Stomach (tissue), 9 donors: ENCODE data around the gene HTRA3. TPM values are rescaled to one million over a fixed set of nuclear protein-coding genes. Genes with fewer than 3 reads are reported as not detected.

Experiments used
- DNase-seq, 2 donors: peaks; one replicate each; pipeline versions ENCODE4 v3.0.0 to v3.0.0-alpha.2; 2013 to 2019
- H3K27ac ChIP-seq, 5 donors: fragments of 200-600 bp in 4 of 5; sonication (generic) in 4 of 5; one replicate each; pipeline ENCODE4 v1.5.1; 2013 to 2019; ENCODE audit warnings: mild to moderate bottlenecking in 1 of 5, moderate library complexity in 1 of 5
- H3K27me3 ChIP-seq, 3 donors: fragments of 200-600 bp; sonication (generic); one replicate each; pipeline ENCODE4 v1.5.1; 2017 to 2019; ENCODE audit warnings: mixed run types in 1 of 3
- H3K36me3 ChIP-seq, 4 donors: fragments of 200-600 bp; sonication (generic); 1 replicate in 3 of 4; 2 replicates in 1 of 4; pipeline ENCODE4 v1.5.1; 2016 to 2019
- H3K4me1 ChIP-seq, 4 donors: fragments of 200-600 bp; sonication (generic); one replicate each; pipeline ENCODE4 v1.5.1; 2016 to 2019
- H3K4me3 ChIP-seq, 4 donors: fragments of 200-600 bp; sonication (generic) in 3 of 4; one replicate each; pipeline ENCODE4 v1.5.1; 2016 to 2019; ENCODE audit warnings: mild to moderate bottlenecking in 1 of 4
- H3K9me3 ChIP-seq, 4 donors: fragments of 200-600 bp; sonication (generic); one replicate each; pipeline ENCODE4 v1.5.1; 2016 to 2019
- CTCF ChIP-seq, 7 experiments: fragments of 450-650 bp in 4 of 7; fragments of 200-600 bp in 3 of 7; sonication (generic) in 3 of 7; IDR thresholded peaks; one replicate each; pipeline ENCODE4 v1.5.1; 2016 to 2019; ENCODE audit warnings: antibody characterized with exemption in 7 of 7, control low read depth in 2 of 7, mild to moderate bottlenecking in 1 of 7
- EP300 ChIP-seq: sonication (generic); formaldehyde crosslinking; IDR thresholded peaks from one replicate; pipeline ENCODE4 v1.6.1; 2017; ENCODE audit warnings: antibody characterized with exemption
- POLR2A ChIP-seq, 4 donors: fragments of 450-650 bp; IDR thresholded peaks; one replicate each; pipeline ENCODE4 v1.6.1; 2016; ENCODE audit warnings: antibody characterized with exemption in 4 of 4, control low read depth in 2 of 4, mild to moderate bottlenecking in 1 of 4, moderate library complexity in 1 of 4
- POLR2AphosphoS5 ChIP-seq, 3 donors: sonication (generic); formaldehyde crosslinking; IDR thresholded peaks; one replicate each; pipeline ENCODE4 v1.6.1; 2016; ENCODE audit warnings: antibody characterized with exemption in 3 of 3
- WGBS, 5 donors: extraction: QIAGEN DNeasy Blood & Tissue Kit in 3 of 5; methylation state at CpG; one replicate each; pipeline versions ENCODE4 v1.1.5 to v1.1.7; 2013 to 2018; 5-methylcytosine and 5-hydroxymethylcytosine counted together
- intact Hi-C: fragments of 100-400 bp; cut with DNase I; formaldehyde crosslinking; loops from one replicate; pipeline ENCODE4 v1.15.1; 2023; ENCODE audit warnings: low total_unique reads
- polyA plus RNA-seq, 3 donors: library from polyadenylated mRNA; stranded (reverse); fragments of 200-250 nt; gene quantifications; one replicate each; pipeline ENCODE4 v1.2.3, GENCODE V29; 2013
- total RNA-seq, 5 donors: library from RNA; depleted of rRNA; stranded (reverse); fragments of >200 nt; gene quantifications; one replicate each; pipeline versions ENCODE4 v1.1.0 to v1.2.3, GENCODE V29; 2014 to 2016
- donor health status: healthy with polysubstance abuse.
- donor health status: Bipolar disorder and iron deficiency.
- donor health status: healthy.

HTRA3 gene
- total and polyA plus RNA-seq, 8 donors, result 6.6 to 26.8 (median 15.9) TPM

GRCh38 chr4:8247047-8247930 lies 22.3 kb upstream of the HTRA3 start:
- TF ChIP-seq CTCF (IDR thresholded peaks at IDR 0.05) (no peak), EP300 (no peak), POLR2A (IDR thresholded peaks at IDR 0.05) (no peak), POLR2AphosphoS5 (IDR thresholded peaks at IDR 0.05) (peak in 2 of 3 donors; percentile 37 to 51)
- H3K4me1 ChIP-seq, result peaks cover 5 to 30% (median 17%) of the 10 kb centered on the region in 4 donors
- no peaks in the 10 kb centered on the region for H3K36me3 ChIP-seq
- H3K9me3 ChIP-seq, result no peaks in the 10 kb centered on the region
- peak; percentile 70 to 83 for DNase-seq
- 44 to 56% (median 49%) methylated on average over 24 to 31 of the region's 31 CpGs for WGBS, 5 donors
- no peaks in the 10 kb centered on the region for H3K27me3 ChIP-seq
- no peak overlapping the region for H3K4me3 ChIP-seq
- intact Hi-C loops, result no loop called here
- peak overlapping the region; percentile 53 to 76 (median 60) for H3K27ac ChIP-seq

- no peaks in the 10 kb centered on the region for H3K27me3 ChIP-seq
- no peaks in the 10 kb centered on the region for H3K36me3 ChIP-seq
- peaks cover 0 to 22% (median 13%) of the 10 kb centered on the region in 4 donors for H3K4me1 ChIP-seq
- H3K27ac ChIP-seq, result peak overlapping the region; percentile 0 to 76 (median 60)
- intact Hi-C loops, result no loop called here
- no peak overlapping the region for H3K4me3 ChIP-seq
- TF ChIP-seq EP300, result no peak
- TF ChIP-seq POLR2AphosphoS5 (IDR thresholded peaks at IDR 0.05), result peak in 1 of 3 donors; percentile 23
- H3K9me3 ChIP-seq, result no peaks in the 10 kb centered on the region
- 74 to 81% (median 75%) methylated on average over 7 of the region's 7 CpGs for WGBS, 5 donors
- DNase-seq, result no peak
Observed at GRCh38 chr4:8248091-8248490, 21.5 kb upstream of the HTRA3 start.

- Histone ChIP-seq H3K9me3 (no peaks in the 10 kb centered on the region), H3K4me1 (peaks cover 0 to 21% (median 13%) of the 10 kb centered on the region in 4 donors), H3K4me3 (no peak overlapping the region), H3K27me3 (no peaks in the 10 kb centered on the region), H3K36me3 (no peaks in the 10 kb centered on the region), H3K27ac (no peak overlapping the region)
- no peak for TF ChIP-seq EP300
- no peak for TF ChIP-seq CTCF (IDR thresholded peaks at IDR 0.05)
- TF ChIP-seq POLR2A (IDR thresholded peaks at IDR 0.05), result no peak
- no peak for TF ChIP-seq POLR2AphosphoS5 (IDR thresholded peaks at IDR 0.05)
- DNase-seq, result no peak
- intact Hi-C loops, result no loop called here
- WGBS, 5 donors, result 59 to 78% (median 69%) methylated on average over 2 to 3 of the region's 3 CpGs
Observed at GRCh38 chr4:8250227-8250626, 19.3 kb upstream of the HTRA3 start.

- TF ChIP-seq EP300 (no peak), POLR2A (IDR thresholded peaks at IDR 0.05) (no peak), POLR2AphosphoS5 (IDR thresholded peaks at IDR 0.05) (no peak), CTCF (IDR thresholded peaks at IDR 0.05) (no peak)
- Histone ChIP-seq H3K4me1 (peaks cover 0 to 21% (median 13%) of the 10 kb centered on the region in 4 donors), H3K27ac (no peak overlapping the region), H3K9me3 (no peaks in the 10 kb centered on the region), H3K4me3 (no peak overlapping the region), H3K36me3 (no peaks in the 10 kb centered on the region), H3K27me3 (no peaks in the 10 kb centered on the region)
- DNase-seq, result no peak
- 75 to 95% (median 83%) methylated on average over 6 to 7 of the region's 7 CpGs for WGBS, 5 donors
- intact Hi-C loops, result no loop called here
Observed at GRCh38 chr4:8250637-8251036, 18.9 kb upstream of the HTRA3 start.
